HG03354 (cell line): ENCODE measurements around the gene MCCC1.
A peak's percentile ranks its signal among the peaks of the same experiment; 100 is the strongest.

Source experiments
- ATAC-seq: cut with Tn5 transposase; IDR thresholded peaks from one replicate; pipeline ENCODE4 v1.9.1; 2021; ENCODE audit warnings: mild to moderate bottlenecking; ENCODE audit not compliant: unreplicated experiment, poor library complexity, severe bottlenecking

Gene MCCC1

GRCh38 chr3:183006396-183007002 lies 92.8 kb downstream of the MCCC1 start:
- no peak for ATAC-seq

- ATAC-seq: no peak
These were observed 99.5 kb downstream of the MCCC1 start for GRCh38 chr3:182999767-183000166.

GRCh38 chr3:182993486-182994201 lies 105.7 kb downstream of the MCCC1 start:
- ATAC-seq: peak; percentile 74

GRCh38 chr3:182989566-182989965 lies 109.7 kb downstream of the MCCC1 start:
- ATAC-seq: no peak

GRCh38 chr3:182986021-182986420 lies 113.3 kb downstream of the MCCC1 start:
- ATAC-seq: no peak

- ATAC-seq: no peak
These were observed 115.4 kb downstream of the MCCC1 start for GRCh38 chr3:182983876-182984275.

GRCh38 chr3:182981038-182981380 lies 118.3 kb downstream of the MCCC1 start:
- ATAC-seq: peak; percentile 2

- ATAC-seq: peak; percentile 90
These were observed 118.9 kb downstream of the MCCC1 start, which contains the start of gene DCUN1D1 for GRCh38 chr3:182980204-182981037. Gene DCUN1D1 (minus strand): TSS chr3:182980538. CDS start chr3:182980489, 49 bp downstream.

GRCh38 chr3:182979674-182980191 lies 119.6 kb downstream of the MCCC1 start:
- peak; percentile 25 for ATAC-seq

GRCh38 chr3:182979103-182979673 lies 120.1 kb downstream of the MCCC1 start:
- no peak for ATAC-seq

GRCh38 chr3:182978387-182978786 lies 120.9 kb downstream of the MCCC1 start:
- ATAC-seq: no peak

- ATAC-seq: no peak
These were observed 126.2 kb downstream of the MCCC1 start for GRCh38 chr3:182973047-182973446.

GRCh38 chr3:182972387-182972786 lies 126.9 kb downstream of the MCCC1 start:
- no peak for ATAC-seq

GRCh38 chr3:182971637-182972036 lies 127.7 kb downstream of the MCCC1 start:
- ATAC-seq: no peak

- ATAC-seq: no peak
These were observed 128.4 kb downstream of the MCCC1 start for GRCh38 chr3:182970811-182971418.

- no peak for ATAC-seq
These were observed 129.4 kb downstream of the MCCC1 start for GRCh38 chr3:182969853-182970252.

GRCh38 chr3:182969277-182969676 lies 130.0 kb downstream of the MCCC1 start:
- ATAC-seq: no peak

GRCh38 chr3:182967218-182968204 lies 131.8 kb downstream of the MCCC1 start:
- ATAC-seq: peak; percentile 61
